Renal pelvis (tissue), 4 donors: ENCODE data around the gene MRPS35. TPM values are rescaled to one million over a fixed set of nuclear protein-coding genes. Genes with fewer than 3 reads are reported as not detected.

Experiments
- DNase-seq: peaks from one replicate; pipeline ENCODE4 v3.0.0-alpha.2; 2013
- polyA plus RNA-seq, 3 donors: library from polyadenylated mRNA; unstranded; fragments of 120-200 nt; gene quantifications; one replicate each; pipeline ENCODE4 v1.2.1, GENCODE V29; 2013; ENCODE audit not compliant: insufficient read length in 3 of 3

Gene MRPS35
- polyA plus RNA-seq, 3 donors: 69.1 to 75.3 (median 75.3) TPM

DNA sequence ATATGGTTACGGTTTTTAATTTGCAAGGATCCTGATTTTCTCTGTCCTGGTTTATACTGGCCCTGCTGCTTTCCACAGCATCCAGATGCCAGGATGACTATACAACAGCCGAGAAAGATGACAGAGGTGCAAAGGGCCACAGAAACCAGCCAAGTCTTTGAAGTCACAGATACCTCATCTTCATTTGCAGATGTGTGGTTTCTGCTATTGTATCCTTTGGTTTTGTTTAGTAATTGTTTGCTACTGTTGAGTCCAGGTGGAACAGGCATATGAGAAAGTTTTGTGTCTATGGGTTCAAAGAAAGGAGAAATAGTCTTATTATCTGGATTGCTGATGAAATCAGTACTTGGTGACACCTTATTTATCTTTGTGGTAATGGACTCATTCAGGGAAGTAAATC lies 52.1 kb downstream of the MRPS35 start:
- DNase-seq: no peak

DNA sequence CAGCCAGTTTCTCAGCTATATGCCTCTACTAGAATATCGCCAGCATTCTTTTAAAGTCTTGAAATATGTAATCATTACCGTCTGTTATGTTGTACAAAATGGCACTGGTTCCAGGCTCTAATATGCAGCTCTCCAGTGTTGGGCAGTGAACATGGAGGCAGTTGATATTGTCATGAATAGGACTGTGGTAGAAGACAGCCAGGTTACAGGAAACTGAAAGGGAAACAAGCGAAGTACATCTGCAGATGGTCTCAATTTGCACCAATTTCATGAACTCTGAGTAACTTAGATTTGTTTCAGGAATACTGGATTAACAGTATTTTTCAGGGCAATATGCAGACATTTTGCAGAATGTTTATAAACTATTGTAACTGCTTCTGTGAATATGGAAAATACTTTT lies 56.0 kb downstream of the MRPS35 start:
- DNase-seq: no peak

DNA sequence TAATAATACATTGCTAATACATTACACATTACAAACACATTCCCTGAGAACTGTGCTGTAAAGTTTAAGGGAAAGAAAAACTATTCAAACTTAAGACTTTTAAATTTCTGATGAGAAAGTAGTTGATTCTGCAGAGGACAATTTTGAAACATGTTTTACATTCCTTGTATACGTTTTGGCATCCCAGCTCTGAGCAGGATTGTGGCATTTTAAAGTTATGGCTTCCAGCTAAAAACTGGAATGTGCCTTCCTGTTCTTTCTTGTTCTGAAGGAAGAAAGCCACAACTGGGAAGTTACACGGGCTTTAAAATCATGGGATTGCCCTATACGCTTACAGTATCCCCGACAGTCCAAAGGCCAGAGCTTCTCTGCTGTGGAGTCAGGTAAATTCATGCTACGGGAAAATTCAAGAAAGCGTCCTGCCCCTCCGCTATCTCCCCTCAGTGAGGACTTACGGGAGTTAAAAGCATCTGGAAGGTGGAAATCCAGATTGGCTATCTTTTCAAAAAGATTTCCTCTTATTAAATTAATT lies 58.6 kb downstream of the MRPS35 start:
- no peak for DNase-seq

GRCh38 chr12:27771481-27772327 lies 61.1 kb downstream of the MRPS35 start:
- no peak for DNase-seq

DNA sequence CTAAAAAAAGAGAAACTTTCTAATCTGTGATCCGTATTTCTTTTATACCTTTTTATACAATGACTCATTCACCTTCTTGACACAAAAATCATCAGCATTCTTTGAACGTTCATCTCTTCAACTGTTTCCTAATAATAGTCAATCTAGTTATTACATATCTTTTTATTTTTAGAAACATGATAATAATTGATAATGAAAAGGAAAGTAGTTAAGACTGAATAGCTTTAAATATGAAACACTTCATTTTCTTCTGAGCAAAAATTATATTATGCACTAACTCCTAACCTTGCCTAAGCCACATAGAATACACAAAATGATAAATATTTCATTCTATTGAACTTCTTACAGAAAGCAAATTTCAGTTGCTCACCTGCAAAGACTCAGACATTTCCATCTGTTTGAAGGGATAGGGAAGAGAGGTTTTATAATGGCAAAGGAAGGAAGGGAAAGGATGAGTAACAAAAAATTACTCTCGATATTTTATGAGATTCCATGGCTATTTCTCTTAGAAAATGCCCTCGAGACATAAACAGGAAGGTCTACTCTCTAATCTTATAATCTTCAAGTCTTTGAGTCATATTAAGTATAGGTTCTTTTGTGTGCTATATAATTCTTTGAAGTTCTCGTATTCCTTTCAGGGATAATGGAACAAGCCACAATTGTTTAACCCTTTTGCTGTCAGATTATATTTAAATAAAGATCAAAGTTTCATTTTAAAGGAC lies 61.9 kb downstream of the MRPS35 start:
- DNase-seq: no peak

DNA sequence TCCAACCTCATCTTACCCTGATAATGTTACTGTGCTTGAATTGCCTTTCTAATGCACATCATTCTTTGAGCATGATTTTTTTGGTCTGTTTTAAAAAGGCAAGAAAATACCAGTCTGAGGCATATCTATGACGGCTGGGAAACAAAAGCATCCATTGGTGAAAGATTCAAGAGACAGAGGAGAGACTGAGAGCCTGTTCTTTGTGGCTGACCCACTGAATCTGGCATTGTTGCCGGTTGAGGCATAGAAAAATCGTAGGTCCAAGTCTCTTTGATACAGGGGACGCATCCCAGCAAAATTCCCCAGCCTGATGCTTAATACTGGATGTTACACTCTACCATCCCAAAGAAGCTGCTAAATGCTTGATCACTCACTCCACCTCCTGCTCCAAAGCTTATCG lies 66.5 kb downstream of the MRPS35 start:
- no peak for DNase-seq

DNA sequence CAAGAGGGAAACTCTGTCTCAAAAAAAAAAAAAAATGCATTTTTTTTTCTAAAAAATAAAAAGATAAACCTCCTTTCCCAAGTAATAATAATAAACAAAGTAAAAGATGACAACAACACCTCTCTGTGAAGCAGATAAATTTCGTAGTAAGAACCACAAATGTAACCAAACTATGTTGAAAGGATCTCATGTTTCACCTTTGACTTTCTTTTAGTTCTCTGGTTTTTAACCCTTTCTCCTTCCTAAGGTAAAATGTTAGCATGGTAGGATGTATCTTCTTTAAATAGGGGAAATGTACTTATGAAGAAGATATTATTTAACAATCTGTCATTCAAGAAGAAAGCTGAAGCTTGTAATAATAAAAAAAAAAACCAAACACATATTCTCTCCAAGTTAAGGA lies 67.6 kb downstream of the MRPS35 start:
- DNase-seq: no peak

DNA sequence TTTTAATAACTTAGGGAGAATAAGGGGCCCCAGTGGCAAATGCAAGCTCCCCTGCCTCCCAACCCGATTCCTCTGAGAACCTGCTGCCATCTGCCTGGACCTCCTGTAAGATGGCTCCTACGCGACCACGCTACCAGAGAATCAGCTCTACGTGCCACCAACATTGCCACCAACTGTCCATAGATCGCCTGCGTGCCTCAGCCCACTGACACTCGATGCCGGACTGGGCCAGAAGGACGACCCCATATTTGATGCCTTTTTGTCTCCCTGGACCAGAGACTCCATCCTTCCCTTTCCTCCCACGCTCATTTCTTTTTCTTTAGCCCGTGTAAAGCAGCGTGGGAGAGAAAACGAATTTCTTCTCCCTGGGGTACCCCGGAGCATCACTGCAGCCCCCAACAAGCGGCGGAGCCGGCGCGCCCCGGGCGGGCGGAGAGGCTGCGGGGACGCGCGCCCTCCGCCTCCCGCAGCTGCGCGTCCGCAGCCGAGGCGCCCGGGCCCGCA lies 68.8 kb downstream of the MRPS35 start:
- no peak for DNase-seq

DNA sequence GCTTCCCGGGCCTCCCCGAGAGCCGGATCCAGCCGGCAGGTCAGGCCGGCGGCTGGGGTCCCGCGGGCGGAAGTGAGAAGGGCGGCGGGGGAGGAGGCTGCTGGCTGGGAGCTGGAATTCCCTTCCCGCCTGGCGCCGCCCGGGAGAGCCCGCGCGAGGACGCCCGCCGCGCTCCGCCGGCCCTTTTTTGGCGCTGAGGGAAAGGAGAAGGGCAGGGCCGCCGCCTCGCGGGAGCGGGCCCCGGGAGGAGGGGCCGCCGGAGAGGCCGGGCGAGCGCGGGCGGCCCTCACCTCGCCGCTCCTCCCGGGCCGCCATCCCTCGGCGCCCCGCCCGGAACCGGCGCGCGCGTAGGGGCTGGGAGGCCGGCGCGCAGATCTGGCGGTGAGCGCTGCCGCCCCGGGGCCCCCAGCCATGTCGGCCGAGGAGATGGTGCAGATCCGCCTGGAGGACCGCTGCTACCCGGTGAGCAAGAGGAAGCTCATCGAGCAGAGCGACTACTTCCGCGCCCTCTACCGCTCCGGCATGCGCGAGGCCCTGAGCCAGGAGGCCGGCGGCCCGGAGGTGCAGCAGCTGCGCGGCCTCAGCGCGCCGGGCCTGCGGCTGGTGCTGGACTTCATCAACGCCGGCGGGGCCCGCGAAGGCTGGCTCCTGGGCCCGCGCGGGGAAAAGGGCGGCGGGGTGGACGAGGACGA lies 69.4 kb downstream of the MRPS35 start, which contains the start of the genes KLHL42 and MANSC4:
Gene KLHL42 (plus strand): TSS at position 314 of the 692 bp plus-strand sequence. CDS start 98 bp downstream, at position 412.
Gene MANSC4 (minus strand): TSS at position 317 of the 692 bp plus-strand sequence. CDS start 8,960 bp downstream, outside the sequence.
- DNase-seq: peak; percentile 69

DNA sequence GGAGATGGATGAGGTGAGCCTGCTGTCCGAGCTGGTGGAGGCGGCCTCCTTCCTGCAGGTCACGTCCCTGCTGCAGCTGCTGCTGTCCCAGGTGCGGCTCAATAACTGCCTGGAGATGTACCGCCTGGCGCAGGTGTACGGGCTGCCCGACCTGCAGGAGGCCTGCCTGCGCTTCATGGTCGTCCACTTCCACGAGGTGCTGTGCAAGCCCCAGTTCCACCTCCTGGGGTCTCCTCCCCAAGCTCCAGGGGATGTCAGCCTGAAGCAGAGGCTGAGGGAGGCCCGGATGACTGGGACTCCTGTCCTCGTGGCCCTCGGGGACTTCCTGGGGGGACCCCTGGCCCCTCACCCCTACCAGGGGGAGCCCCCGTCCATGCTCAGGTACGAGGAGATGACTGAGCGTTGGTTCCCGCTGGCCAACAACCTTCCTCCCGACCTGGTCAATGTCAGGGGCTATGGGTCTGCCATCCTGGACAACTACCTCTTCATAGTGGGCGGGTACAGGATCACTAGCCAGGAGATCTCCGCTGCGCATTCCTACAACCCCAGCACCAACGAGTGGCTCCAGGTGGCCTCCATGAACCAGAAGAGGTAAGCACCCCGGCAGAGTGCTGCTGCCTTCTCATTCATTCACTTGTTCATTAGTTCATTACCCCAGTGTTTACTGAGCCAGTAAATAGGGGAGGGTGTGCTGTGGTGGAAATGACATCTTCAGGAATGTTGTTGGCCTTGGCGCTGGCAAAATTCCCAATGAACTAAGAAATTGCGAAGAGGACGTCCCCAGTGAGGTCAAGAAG lies 70.2 kb downstream of the MRPS35 start:
- peak; percentile 41 for DNase-seq

DNA sequence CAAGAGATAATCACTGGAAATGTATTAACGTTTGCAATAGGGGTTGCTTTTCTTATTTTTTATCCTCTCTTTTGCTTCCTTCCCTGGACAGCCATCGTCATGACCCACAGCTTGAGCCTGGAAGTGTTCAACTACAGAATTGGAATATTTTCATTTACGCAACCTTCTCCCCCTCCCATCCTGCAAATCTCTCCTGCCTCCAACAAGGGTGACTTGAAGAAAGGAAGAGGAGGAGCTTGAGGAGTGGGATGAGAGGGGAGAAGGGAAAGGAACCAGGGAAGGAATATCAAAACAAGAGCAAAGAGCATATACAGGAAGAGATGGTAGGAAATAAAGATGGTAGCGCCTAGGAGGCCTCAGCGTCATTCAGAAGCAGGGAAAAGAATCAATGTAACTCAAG lies 71.0 kb downstream of the MRPS35 start:
- no peak for DNase-seq

DNA sequence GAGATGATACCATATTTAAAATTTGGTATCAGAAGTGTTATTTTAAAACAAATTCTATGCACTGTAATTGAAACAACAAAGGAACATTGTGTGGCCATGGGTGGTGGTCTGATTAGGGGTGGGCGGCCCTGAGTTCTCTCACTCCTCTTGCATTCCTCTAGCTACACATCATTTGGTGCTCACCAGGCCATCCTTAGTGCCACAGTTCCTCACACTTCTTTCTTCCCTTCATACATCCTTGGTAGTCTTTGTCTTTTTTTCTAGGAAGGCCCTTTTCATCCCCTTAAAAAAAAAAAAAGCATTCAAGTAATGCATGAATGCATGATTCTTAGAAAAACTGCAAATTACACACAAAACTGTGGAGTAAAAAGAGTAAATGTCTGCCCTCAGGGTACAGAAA lies 71.8 kb downstream of the MRPS35 start:
- no peak for DNase-seq

DNA sequence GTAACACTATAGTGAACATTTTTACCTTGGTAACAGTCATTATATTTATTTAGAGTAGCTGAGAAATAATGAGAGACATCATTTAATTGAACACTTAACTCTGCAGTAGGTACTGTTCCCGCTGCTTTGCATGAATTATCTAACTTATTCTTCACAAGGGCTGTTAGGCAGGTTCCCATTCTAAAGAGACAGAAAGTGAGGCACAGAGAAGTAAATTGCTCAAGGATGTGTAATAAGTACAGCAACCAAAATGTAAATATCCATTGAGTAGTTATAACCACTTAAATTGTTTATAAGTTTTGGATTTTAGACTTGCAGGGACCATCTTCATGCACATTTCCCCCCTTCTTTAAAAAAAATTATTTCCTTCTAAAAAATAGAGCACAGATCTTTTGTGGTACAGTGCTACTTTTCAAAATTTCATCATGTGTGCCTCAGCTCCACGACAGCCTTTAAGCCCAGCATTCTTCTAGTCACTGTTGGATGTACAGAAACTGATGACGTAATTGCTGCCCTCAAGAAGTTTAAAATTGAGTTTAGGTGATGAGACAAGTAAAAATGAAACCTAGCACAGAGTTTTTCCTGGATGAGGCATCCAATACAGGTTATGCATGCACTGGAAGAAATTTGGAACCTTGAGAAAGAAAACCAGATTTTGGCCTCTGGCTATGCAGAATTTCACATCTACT lies 75.4 kb downstream of the MRPS35 start:
- DNase-seq: no peak

DNA sequence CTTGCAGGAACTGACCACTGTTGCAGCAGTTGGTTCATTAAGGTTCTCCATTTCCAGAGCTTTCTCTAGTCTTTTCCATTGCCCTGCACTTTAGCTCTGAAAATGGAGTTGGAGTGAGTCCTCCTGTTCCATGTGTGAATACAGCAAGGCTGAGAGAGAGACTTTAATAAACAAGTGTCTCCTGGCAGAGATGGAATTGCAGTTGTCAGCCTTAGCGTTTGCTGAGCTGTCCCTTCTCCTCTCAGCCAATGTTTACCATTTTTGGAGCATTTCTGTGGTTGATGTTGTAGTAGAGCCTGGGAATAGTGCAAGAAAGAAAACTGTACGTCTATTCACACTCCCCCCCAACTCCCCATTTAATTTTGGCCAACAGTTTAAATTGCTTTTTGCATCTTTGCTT lies 76.9 kb downstream of the MRPS35 start:
- DNase-seq: no peak

GRCh38 chr12:27790179-27790578 lies 79.5 kb downstream of the MRPS35 start:
- DNase-seq: no peak

DNA sequence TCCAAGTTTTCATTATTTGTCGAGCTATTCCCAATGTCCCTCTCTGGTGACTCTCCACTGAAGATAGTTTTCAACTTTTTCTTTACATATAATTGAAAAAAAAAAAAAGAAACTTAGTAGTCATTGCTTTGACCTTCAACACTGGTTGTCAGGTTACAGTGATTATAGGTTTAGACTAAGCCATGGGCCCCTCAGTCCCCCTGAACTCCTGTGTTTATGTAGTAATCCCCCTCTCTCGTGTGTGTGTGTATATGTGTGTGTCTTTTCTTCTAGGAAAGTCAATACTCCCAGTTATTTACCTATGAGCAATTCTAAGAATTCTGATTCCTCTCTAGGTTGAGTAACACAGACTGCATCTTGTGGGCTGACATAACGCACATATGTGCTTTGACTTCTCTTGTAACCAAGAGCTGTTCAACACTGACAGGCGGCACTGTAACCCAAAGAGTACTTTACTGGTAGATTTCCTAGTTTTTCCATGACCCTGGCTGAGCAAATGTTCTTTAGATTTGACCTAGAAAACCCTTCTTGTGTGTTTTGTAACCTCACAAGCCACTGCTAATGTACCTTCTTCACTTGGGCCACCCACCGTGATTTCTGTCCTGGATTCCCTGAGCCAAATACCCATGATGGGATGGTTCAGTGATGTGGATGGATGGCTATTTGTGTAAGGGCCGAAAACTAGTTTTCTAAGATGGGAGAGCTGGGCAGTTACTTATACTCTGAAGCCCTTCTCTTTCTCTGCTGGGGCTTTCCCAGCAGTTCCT lies 84.4 kb downstream of the MRPS35 start:
- no peak for DNase-seq

DNA sequence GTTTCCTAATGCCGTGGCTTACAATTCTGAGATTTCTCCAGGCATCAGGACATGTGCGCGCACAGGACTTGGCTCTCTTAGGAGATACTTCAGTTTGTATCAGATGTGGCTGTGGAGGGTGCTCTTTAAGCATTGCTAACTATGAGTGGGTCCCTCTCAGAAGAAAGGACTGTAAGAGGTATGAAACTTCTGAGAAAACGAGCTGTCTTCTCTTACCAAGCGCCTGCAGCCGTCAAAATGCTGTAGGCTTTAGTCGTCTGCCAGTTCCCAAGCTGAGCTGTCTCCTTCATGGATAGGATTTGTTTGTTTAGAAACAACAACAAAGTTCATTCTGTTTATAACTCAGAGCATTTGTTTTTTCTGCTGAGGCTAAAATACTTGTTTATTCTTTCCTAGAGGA lies 85.5 kb downstream of the MRPS35 start:
- DNase-seq: no peak

DNA sequence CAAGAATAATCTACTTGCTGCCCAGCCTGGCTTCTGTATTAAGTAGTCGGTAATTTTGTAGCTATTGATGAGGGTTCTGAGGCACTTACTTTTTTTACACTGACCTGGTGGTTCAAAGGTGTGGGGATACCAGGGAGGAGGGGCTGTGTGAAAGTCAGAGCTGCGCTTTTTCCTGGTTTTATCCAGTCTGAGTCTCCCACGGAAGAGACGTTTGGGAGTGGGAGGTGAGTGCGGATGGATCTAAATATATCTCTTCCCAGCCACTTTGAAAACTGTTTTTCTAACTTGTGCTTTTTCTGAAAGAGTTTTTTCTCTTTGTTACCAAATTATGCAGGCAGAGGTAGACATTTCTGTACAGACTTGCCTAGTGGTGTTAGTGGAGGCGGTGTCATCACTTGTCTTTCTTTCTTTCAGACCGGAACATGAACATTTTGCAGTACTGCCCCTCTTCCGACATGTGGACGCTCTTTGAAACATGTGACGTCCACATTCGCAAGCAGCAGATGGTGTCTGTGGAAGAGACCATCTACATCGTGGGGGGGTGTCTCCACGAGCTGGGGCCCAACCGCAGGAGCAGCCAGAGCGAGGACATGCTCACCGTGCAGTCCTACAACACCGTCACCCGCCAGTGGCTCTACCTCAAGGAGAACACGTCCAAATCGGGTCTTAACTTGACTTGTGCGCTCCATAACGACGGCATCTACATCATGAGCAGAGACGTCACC lies 86.8 kb downstream of the MRPS35 start:
- no peak for DNase-seq

DNA sequence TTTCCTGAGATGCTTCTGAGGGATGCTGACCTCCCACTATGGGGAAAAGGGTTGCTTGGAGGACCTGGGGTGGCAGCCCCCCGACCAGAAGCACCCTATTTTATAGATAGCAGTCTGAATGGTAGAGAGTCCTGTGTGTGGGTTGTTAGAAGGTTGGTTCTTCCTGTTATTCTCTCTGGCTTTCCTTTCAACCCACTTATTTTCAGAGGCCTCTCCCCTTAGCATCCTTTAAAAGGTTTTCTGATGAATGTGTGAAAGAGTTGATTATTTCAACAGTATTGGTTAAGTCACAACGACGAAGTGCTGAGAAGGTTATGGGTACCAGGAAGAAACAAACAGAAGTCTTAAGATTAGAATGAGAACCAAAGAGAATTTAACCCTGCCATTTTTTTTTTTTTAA lies 90.2 kb downstream of the MRPS35 start:
- no peak for DNase-seq
